ENCODE results near the gene MIER1. TPM values are rescaled to one million over a fixed set of nuclear protein-coding genes. Genes with fewer than 3 reads are reported as not detected.
A peak's percentile ranks its signal among the peaks of the same experiment; 100 is the strongest.

MIER1 gene
- 10 to 100 TPM; 32.6 to 85.7 (median 65.2) TPM for total RNA-seq

DNA sequence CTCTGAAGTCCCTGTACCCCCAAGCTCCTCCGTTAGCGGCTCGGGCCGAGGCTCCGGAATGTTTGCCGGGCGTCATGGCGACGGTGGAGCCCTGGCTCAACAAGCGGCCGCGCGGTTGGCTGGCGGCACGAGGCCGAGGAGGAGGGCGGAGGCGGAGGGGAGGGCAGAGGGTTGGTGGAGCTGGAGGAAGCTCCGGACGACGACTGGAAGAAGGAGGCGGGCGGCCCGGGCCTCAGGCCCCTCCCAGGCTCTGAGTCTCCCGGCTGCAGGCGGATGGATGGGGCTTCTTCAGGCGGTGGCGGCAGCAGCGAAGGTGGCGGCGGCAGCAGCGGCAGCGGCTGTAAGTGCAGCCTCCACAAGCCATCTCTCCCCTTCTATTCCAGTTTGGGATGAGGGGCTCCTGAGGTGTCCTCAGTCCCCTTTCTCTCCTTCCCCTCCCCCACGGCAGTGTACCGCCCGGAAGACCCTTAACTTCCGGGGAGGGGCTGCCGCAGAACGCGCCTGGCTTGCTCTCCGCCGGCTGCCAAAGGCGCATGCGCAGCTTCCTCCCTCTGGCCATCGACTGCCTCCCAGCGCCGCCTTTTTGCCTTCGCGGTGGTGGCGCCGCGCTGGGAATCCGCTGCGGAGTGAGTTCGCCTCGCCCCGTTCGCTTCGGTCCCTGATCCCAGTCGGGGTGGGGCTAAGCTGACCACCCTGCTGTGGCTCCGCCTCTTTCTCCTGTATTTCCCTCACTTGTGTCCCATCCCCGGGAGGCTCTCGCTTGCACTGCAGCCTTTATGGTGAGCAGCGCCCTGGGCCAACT lies at the start of gene MIER1, which contains the start of gene DNAI4:
MIER1 (plus strand) TSS at position 235 of the 802 bp plus-strand sequence; CDS start at position 274, 39 bp downstream.
DNAI4 (minus strand) TSS at position 101 of the 802 bp plus-strand sequence; CDS start at position 76, 25 bp downstream.
- 0% methylated on average over 2 to 42 of the region's 64 CpGs for WGBS, 2 donors (ENCODE audit: low coverage in 1 of 2)

DNA sequence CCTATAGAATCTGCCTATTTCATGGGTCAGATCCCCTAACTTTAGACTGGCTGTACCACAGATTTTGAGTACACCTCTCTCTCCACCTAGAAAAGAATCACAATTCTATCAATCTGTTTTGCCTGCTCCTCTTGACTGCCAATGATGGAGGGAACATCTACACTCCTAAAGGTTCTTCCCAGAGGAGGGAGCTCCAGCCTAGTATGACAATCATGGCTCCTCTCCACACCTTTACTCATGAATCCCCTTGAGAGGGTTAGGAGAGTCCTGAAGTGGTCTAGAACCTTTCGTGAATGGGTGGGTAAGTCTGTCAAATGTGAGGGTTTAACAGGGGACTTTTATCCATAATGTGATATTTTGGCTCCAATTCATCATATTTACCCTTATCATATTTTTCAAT lies 48.1 kb upstream of the MIER1 start:
- Histone ChIP-seq H3K4me1 (no peaks in the 10 kb centered on the region), H3K36me3 (no peaks in the 10 kb centered on the region), H3K27me3 (no peaks in the 10 kb centered on the region), H3K4me3 (no peak overlapping the region), H3K9me3 (peaks cover 0 to 3% of the 10 kb centered on the region in 2 donors), H3K27ac (no peak overlapping the region)
- in situ Hi-C loops (cut with MboI; ENCODE audit: low pct_ligation_motif_present in 1 of 4, low pct_unique_long_range_greater_than_20kb in 1 of 4, low sequenced_read_pairs in 3 of 4) = no loop called here
- intact Hi-C loops (cut with DNase I; ENCODE audit: low total_unique reads) = no loop called here
- no peak for DNase-seq
- WGBS, 2 donors (ENCODE audit: low coverage in 1 of 2) = 89 to 100% methylated on average over 1 of the region's 1 CpG
- TF ChIP-seq POLR2AphosphoS5 (IDR thresholded peaks at IDR 0.05) = no peak
- TF ChIP-seq, protein P1, sequence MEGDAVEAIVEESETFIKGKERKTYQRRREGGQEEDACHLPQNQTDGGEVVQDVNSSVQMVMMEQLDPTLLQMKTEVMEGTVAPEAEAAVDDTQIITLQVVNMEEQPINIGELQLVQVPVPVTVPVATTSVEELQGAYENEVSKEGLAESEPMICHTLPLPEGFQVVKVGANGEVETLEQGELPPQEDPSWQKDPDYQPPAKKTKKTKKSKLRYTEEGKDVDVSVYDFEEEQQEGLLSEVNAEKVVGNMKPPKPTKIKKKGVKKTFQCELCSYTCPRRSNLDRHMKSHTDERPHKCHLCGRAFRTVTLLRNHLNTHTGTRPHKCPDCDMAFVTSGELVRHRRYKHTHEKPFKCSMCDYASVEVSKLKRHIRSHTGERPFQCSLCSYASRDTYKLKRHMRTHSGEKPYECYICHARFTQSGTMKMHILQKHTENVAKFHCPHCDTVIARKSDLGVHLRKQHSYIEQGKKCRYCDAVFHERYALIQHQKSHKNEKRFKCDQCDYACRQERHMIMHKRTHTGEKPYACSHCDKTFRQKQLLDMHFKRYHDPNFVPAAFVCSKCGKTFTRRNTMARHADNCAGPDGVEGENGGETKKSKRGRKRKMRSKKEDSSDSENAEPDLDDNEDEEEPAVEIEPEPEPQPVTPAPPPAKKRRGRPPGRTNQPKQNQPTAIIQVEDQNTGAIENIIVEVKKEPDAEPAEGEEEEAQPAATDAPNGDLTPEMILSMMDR (IDR thresholded peaks at IDR 0.05) = peak in 2 of 5 experiments; percentile 14 to 18

More for the DNA sequence above, at the start of gene MIER1, which contains the start of gene DNAI4:
- DNase-seq = peak; percentile 98
- intact Hi-C loops (cut with DNase I; ENCODE audit: low total_unique reads) (no loop called here), in situ Hi-C loops (cut with MboI; ENCODE audit: low pct_ligation_motif_present in 1 of 4, low pct_unique_long_range_greater_than_20kb in 1 of 4, low sequenced_read_pairs in 3 of 4) (no loop called here)
- H3K27me3 ChIP-seq = no peaks in the 10 kb centered on the region
- peaks cover 20 to 70% (median 52%) of the 10 kb centered on the region in 4 donors for H3K4me1 ChIP-seq
- H3K4me3 ChIP-seq = peak within 1 kb of the TSS; percentile 56 to 87 (median 72)
- TF ChIP-seq, protein P1 (IDR thresholded peaks at IDR 0.05) = peak in 4 of 5 experiments; percentile 19 to 71 (median 43)
- peak; percentile 66 for TF ChIP-seq POLR2A (IDR thresholded peaks at IDR 0.05)
- no peak for TF ChIP-seq EP300 (IDR thresholded peaks at IDR 0.05; ENCODE audit: low read depth)
- TF ChIP-seq POLR2AphosphoS5 (IDR thresholded peaks at IDR 0.05) = peak; percentile 85 to 90 (median 86)
- H3K36me3 ChIP-seq = no peaks in the 10 kb centered on the region
- peak within 1 kb of the TSS; percentile 94 to 96 (median 96) for H3K27ac ChIP-seq
- H3K9me3 ChIP-seq = no peaks in the 10 kb centered on the region

DNA sequence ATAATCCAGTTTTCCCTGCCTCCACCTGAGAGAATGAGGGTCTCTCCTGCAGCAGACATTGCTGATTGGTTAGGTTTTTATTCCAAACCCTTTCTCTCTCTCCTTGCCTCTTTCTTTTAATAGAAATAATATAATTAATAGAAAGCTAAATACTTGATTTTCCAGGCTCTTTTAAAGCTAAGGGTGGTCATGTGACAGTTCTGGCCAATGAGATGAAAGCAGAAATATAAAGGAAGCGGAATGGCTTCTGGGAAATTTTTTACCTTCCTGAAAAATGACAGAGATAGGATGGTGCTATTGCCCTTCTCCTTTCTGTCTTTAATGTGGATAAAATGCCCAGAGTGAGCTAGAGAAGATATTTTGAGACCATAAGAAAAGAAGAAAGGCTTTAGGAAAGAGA lies 35.8 kb upstream of the MIER1 start:
- Histone ChIP-seq H3K4me1 (no peaks in the 10 kb centered on the region), H3K4me3 (no peak overlapping the region), H3K9me3 (no peaks in the 10 kb centered on the region), H3K27ac (no peak overlapping the region), H3K36me3 (no peaks in the 10 kb centered on the region), H3K27me3 (no peaks in the 10 kb centered on the region)
- WGBS, 2 donors (ENCODE audit: low coverage in 1 of 2) = 83 to 98% methylated on average over 1 of the region's 1 CpG
- in situ Hi-C loops (cut with MboI; ENCODE audit: low pct_ligation_motif_present in 1 of 4, low pct_unique_long_range_greater_than_20kb in 1 of 4, low sequenced_read_pairs in 3 of 4) (no loop called here), intact Hi-C loops (cut with DNase I; ENCODE audit: low total_unique reads) (no loop called here)
- DNase-seq = no peak
- TF ChIP-seq EP300 (IDR thresholded peaks at IDR 0.05; ENCODE audit: low read depth) = no peak
- no peak for TF ChIP-seq POLR2AphosphoS5 (IDR thresholded peaks at IDR 0.05)
- no peak for TF ChIP-seq POLR2A (IDR thresholded peaks at IDR 0.05)
- TF ChIP-seq, protein P1 (IDR thresholded peaks at IDR 0.05) = no peak

DNA sequence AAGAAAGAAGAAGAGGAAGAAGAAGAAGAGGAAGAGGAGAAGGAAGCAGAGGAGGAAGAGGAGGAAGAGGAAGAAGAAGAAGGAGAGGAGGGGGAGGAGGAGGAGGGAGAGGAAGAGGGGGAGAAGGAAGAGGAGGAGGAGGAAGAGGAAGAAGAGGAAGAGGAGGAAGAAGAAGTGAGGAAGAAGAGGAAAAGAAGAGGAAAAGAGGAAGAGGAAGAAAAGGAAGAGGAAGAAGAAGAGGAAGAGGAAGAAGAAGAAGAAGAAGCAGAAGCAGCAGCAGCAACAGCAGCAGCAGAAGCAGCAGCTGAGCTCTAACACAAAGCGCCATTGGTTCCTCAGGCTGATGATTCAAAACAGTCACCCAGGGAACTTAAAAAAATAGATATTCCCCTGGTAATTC lies 34.2 kb upstream of the MIER1 start:
- no peaks in the 10 kb centered on the region for H3K9me3 ChIP-seq
- DNase-seq = no peak
- intact Hi-C loops (cut with DNase I; ENCODE audit: low total_unique reads) = no loop called here
- no peaks in the 10 kb centered on the region for H3K4me1 ChIP-seq
- 89 to 100% methylated on average over 1 of the region's 1 CpG for WGBS, 2 donors (ENCODE audit: low coverage in 1 of 2)
- no peak overlapping the region for H3K27ac ChIP-seq
- in situ Hi-C loops (cut with MboI; ENCODE audit: low pct_ligation_motif_present in 1 of 4, low pct_unique_long_range_greater_than_20kb in 1 of 4, low sequenced_read_pairs in 3 of 4) = no loop called here
- H3K4me3 ChIP-seq = no peak overlapping the region
- no peaks in the 10 kb centered on the region for H3K27me3 ChIP-seq
- no peaks in the 10 kb centered on the region for H3K36me3 ChIP-seq
- no peak for TF ChIP-seq EP300 (IDR thresholded peaks at IDR 0.05; ENCODE audit: low read depth)
- TF ChIP-seq, protein P1 (IDR thresholded peaks at IDR 0.05) = no peak
- no peak for TF ChIP-seq POLR2A (IDR thresholded peaks at IDR 0.05)
- TF ChIP-seq POLR2AphosphoS5 (IDR thresholded peaks at IDR 0.05) = no peak
